Right atrium auricular region (tissue), 2 donors: ENCODE measurements around the gene PRKCH. TPM values are rescaled to one million over a fixed set of nuclear protein-coding genes. Genes with fewer than 3 reads are reported as not detected.

ENCODE experiments used
- DNase-seq: peaks from one replicate; pipeline ENCODE4 v3.0.0-alpha.2; 2019; ENCODE audit warnings: low spot score
- H3K27ac ChIP-seq, 2 donors: fragments of 200-600 bp; sonication (generic); 1 replicate in 1 of 2; 2 replicates in 1 of 2; pipeline ENCODE4 v1.5.1; 2016 to 2019
- H3K27me3 ChIP-seq, 2 donors: fragments of 200-600 bp; sonication (generic); one replicate each; pipeline versions ENCODE4 v1.5.1 to v1.6.0; 2017 to 2019
- H3K36me3 ChIP-seq: fragments of 200-600 bp; sonication (generic); one replicate; pipeline ENCODE4 v1.5.1; 2016
- H3K4me1 ChIP-seq, 2 donors: fragments of 200-600 bp; sonication (generic); one replicate each; pipeline versions ENCODE4 v1.5.1 to v1.6.0; 2017 to 2019
- H3K4me3 ChIP-seq, 2 donors: fragments of 200-600 bp; sonication (generic); 1 replicate in 1 of 2; 2 replicates in 1 of 2; pipeline ENCODE4 v1.5.1; 2017 to 2019; ENCODE audit warnings: mild to moderate bottlenecking in 1 of 2, moderate library complexity in 1 of 2
- H3K9me3 ChIP-seq, 2 donors: fragments of 200-600 bp; sonication (generic); one replicate each; pipeline ENCODE4 v1.5.1; 2019
- CTCF ChIP-seq, 2 donors: fragments of 200-600 bp; sonication (generic); IDR thresholded peaks; one replicate each; pipeline ENCODE4 v1.5.1; 2019; ENCODE audit warnings: antibody characterized with exemption in 2 of 2
- total RNA-seq, 2 donors: library from RNA; depleted of rRNA; stranded (reverse); fragments of >200 nt; gene quantifications; one replicate each; pipeline ENCODE4 v1.1.0, GENCODE V29; 2016

Gene PRKCH
- total RNA-seq, 2 donors from 2014 or later: 24.9 to 40.3 TPM

- Histone ChIP-seq H3K4me3 (no peak overlapping the region), H3K27ac (no peak overlapping the region), H3K27me3 (no peaks in the 10 kb centered on the region), H3K9me3 (no peaks in the 10 kb centered on the region), H3K4me1 (peaks cover 0 to 24% of the 10 kb centered on the region in 2 donors), H3K36me3 (no peaks in the 10 kb centered on the region)
- TF ChIP-seq CTCF (IDR thresholded peaks at IDR 0.05): no peak
- no peak for DNase-seq
Measured at GRCh38 chr14:61392297-61392696, 70.9 kb downstream of the PRKCH start.

- DNase-seq: no peak
- H3K4me3 ChIP-seq: no peak overlapping the region
- no peak overlapping the region for H3K27ac ChIP-seq
- no peaks in the 10 kb centered on the region for H3K9me3 ChIP-seq
- H3K4me1 ChIP-seq: peaks cover 0 to 2% of the 10 kb centered on the region in 2 donors
- TF ChIP-seq CTCF (IDR thresholded peaks at IDR 0.05): no peak
- no peaks in the 10 kb centered on the region for H3K36me3 ChIP-seq
- no peaks in the 10 kb centered on the region for H3K27me3 ChIP-seq
Measured at GRCh38 chr14:61394542-61394941, 73.2 kb downstream of the PRKCH start.

GRCh38 chr14:61395115-61395725, 73.8 kb downstream of the PRKCH start:
- H3K4me3 ChIP-seq: no peak overlapping the region
- no peak for DNase-seq
- H3K36me3 ChIP-seq: no peaks in the 10 kb centered on the region
- no peak overlapping the region for H3K27ac ChIP-seq
- H3K4me1 ChIP-seq: no peaks in the 10 kb centered on the region
- TF ChIP-seq CTCF (IDR thresholded peaks at IDR 0.05): no peak
- no peaks in the 10 kb centered on the region for H3K27me3 ChIP-seq
- H3K9me3 ChIP-seq: no peaks in the 10 kb centered on the region

GRCh38 chr14:61396279-61396678, 74.9 kb downstream of the PRKCH start:
- no peak overlapping the region for H3K27ac ChIP-seq
- H3K27me3 ChIP-seq: no peaks in the 10 kb centered on the region
- H3K4me1 ChIP-seq: no peaks in the 10 kb centered on the region
- H3K36me3 ChIP-seq: no peaks in the 10 kb centered on the region
- DNase-seq: no peak
- H3K9me3 ChIP-seq: no peaks in the 10 kb centered on the region
- H3K4me3 ChIP-seq: no peak overlapping the region
- no peak for TF ChIP-seq CTCF (IDR thresholded peaks at IDR 0.05)

- no peak for TF ChIP-seq CTCF (IDR thresholded peaks at IDR 0.05)
- Histone ChIP-seq H3K4me1 (no peaks in the 10 kb centered on the region), H3K4me3 (no peak overlapping the region), H3K9me3 (no peaks in the 10 kb centered on the region), H3K27ac (no peak overlapping the region), H3K27me3 (no peaks in the 10 kb centered on the region), H3K36me3 (no peaks in the 10 kb centered on the region)
- DNase-seq: no peak
Measured at GRCh38 chr14:61396694-61397093, 75.3 kb downstream of the PRKCH start.

- no peaks in the 10 kb centered on the region for H3K4me1 ChIP-seq
- no peak overlapping the region for H3K4me3 ChIP-seq
- DNase-seq: no peak
- H3K9me3 ChIP-seq: no peaks in the 10 kb centered on the region
- H3K36me3 ChIP-seq: no peaks in the 10 kb centered on the region
- no peak for TF ChIP-seq CTCF (IDR thresholded peaks at IDR 0.05)
- no peak overlapping the region for H3K27ac ChIP-seq
- H3K27me3 ChIP-seq: no peaks in the 10 kb centered on the region
Measured at GRCh38 chr14:61397615-61398014, 76.2 kb downstream of the PRKCH start.
